ENCODE data around the gene AFG1L.

- TF ChIP-seq CTCF (IDR thresholded peaks at IDR 0.05; ENCODE audit: borderline replicate concordance, extremely low read depth, low read length, poor library complexity, severe bottlenecking) (no peak), EZH2 (IDR thresholded peaks at IDR 0.05; ENCODE audit: borderline replicate concordance, low read depth, low read length, severe bottlenecking) (no peak)
Observed at GRCh38 chr6:108277295-108277694, 17.6 kb upstream of the AFG1L start.
